Activated naive CD4-positive, alpha-beta T cell treated with anti-CD3 and anti-CD28 coated beads, Interleukin-2, amount 50 U/mL, for 24 hours (primary cell): Measurements from ENCODE around the gene CDC27.

Experiments
- H3K27ac Mint-ChIP-seq: one replicate; pipeline ENCODE4 v1.8.0; 2021; ENCODE audit warnings: mild to moderate bottlenecking, mixed read lengths
- H3K27me3 Mint-ChIP-seq: one replicate; pipeline ENCODE4 v1.8.0; 2021; ENCODE audit warnings: mixed read lengths
- H3K36me3 Mint-ChIP-seq: one replicate; pipeline ENCODE4 v1.8.0; 2021; ENCODE audit warnings: mixed read lengths
- H3K4me1 Mint-ChIP-seq: one replicate; pipeline ENCODE4 v1.8.0; 2021; ENCODE audit warnings: mixed read lengths
- H3K4me3 Mint-ChIP-seq: one replicate; pipeline ENCODE4 v1.8.0; 2021; ENCODE audit warnings: mild to moderate bottlenecking, mixed read lengths
- H3K9me3 Mint-ChIP-seq: one replicate; pipeline ENCODE4 v1.8.0; 2021; ENCODE audit warnings: mixed read lengths

CDC27 gene

GRCh38 chr17:47207143-47208067 lies 18.3 kb upstream of the CDC27 start:
- Mint-ChIP-seq H3K4me3 (no peak overlapping the region), H3K36me3 (no peaks in the 10 kb centered on the region), H3K27ac (peak overlapping the region; percentile 27), H3K27me3 (no peaks in the 10 kb centered on the region), H3K4me1 (peaks cover 50% of the 10 kb centered on the region), H3K9me3 (no peaks in the 10 kb centered on the region)

- H3K36me3 Mint-ChIP-seq: no peaks in the 10 kb centered on the region
- H3K27me3 Mint-ChIP-seq: no peaks in the 10 kb centered on the region
- peaks cover 56% of the 10 kb centered on the region for H3K4me1 Mint-ChIP-seq
- H3K27ac Mint-ChIP-seq: peak overlapping the region; percentile 90
- H3K9me3 Mint-ChIP-seq: no peaks in the 10 kb centered on the region
- peak overlapping the region; percentile 70 for H3K4me3 Mint-ChIP-seq
Measured at GRCh38 chr17:47205419-47205963, 16.4 kb upstream of the CDC27 start.

DNA sequence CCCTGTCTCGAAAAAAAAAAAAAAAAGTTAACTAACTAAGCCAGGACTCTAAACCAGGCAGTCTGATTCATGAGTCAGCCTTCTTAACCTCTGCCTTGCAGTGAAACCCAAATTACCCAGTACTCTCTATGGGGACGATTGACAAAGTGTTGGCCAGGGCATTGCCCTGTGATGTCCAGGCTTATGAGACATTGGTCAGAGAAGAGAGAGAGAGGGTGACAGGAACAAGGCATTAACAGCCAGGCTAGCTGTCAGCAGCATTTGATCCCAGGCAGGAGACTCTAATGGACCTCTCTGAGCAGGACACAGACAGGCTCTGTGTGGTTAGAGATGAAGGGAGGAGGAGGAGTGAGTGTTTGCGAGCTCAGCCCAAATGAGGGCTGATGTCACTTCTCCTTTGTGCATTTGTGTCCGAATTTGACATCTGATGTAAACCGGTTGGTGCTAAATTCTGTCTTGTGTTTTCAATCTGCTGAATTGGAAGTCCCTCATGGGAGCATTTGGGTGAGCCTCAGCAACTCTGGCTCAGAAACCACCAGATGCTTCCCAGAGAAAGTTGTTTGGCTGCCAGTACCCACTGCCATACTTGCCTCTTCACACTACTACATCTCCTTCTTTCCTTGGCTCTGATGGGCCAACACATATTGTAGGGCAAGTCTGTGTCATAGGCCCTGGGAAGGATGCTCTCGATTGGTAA lies 15.8 kb upstream of the CDC27 start:
- Mint-ChIP-seq H3K27me3 (no peaks in the 10 kb centered on the region), H3K36me3 (no peaks in the 10 kb centered on the region), H3K4me1 (peaks cover 62% of the 10 kb centered on the region), H3K27ac (peak overlapping the region; percentile 90), H3K4me3 (peak overlapping the region; percentile 70), H3K9me3 (no peaks in the 10 kb centered on the region)

GRCh38 chr17:47203984-47204721 lies 15.1 kb upstream of the CDC27 start:
- H3K27ac Mint-ChIP-seq: peak overlapping the region; percentile 90
- H3K27me3 Mint-ChIP-seq: no peaks in the 10 kb centered on the region
- no peaks in the 10 kb centered on the region for H3K36me3 Mint-ChIP-seq
- H3K4me1 Mint-ChIP-seq: peaks cover 64% of the 10 kb centered on the region
- H3K9me3 Mint-ChIP-seq: no peaks in the 10 kb centered on the region
- peak overlapping the region; percentile 70 for H3K4me3 Mint-ChIP-seq

GRCh38 chr17:47201166-47201565 lies 12.1 kb upstream of the CDC27 start:
- Mint-ChIP-seq H3K27ac (no peak overlapping the region), H3K4me1 (peaks cover 46% of the 10 kb centered on the region), H3K36me3 (no peaks in the 10 kb centered on the region), H3K9me3 (no peaks in the 10 kb centered on the region), H3K27me3 (no peaks in the 10 kb centered on the region), H3K4me3 (no peak overlapping the region)

DNA sequence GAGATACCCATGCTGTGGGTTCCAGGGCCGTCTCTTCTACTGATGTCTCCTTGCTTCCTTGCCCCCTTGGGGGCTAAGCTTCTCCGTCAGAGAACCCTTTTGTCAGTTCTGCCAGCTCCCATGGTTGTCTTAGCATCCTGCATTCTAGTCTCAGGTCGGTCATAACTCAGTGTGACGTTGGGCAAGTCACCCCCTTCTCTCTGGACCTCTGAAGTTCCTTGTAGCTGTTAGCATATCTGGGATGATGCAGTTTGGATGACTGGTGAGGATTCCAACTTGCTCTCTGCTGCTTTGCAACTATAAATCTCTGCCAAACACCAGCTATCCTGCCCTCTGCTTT lies 11.2 kb upstream of the CDC27 start:
- Mint-ChIP-seq H3K36me3 (peaks cover 2% of the 10 kb centered on the region), H3K9me3 (no peaks in the 10 kb centered on the region), H3K4me3 (no peak overlapping the region)

DNA sequence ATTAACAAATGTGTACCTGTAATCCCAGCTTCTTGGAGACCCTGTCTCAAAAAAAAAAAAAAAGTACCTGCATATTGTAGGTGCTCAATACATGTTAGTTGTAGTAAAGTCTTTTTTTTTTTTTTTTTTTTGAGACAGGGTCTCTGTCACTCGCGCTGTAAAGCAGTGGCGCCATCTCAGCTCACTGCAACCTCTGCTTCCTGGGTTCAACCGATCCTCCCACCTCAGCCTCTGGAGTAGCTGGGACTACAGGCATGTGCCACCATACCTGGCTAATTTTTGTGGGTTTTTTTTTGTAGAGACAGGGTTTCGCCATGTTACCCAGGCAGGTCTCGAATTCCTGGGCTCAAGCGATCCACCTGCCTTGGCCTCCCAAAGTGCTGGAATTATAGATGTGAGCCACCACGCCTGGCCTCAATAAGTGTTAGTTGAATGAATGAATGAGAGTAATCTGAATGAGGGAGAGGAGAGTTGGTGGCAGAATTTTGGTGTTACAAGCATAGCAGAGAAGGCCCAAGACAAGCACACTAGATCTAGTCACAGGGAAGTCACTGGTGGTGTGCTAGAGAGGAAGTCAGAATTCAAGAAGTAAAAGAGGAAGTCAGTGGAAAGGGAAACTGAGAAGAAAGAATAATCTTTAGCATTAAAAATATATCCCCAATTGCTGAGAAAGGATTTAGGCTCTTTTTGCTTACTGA lies 10.7 kb upstream of the CDC27 start:
- Mint-ChIP-seq H3K4me3 (no peak overlapping the region), H3K27ac (peak overlapping the region; percentile 66), H3K36me3 (peaks cover 2% of the 10 kb centered on the region), H3K9me3 (no peaks in the 10 kb centered on the region), H3K4me1 (peaks cover 32% of the 10 kb centered on the region), H3K27me3 (no peaks in the 10 kb centered on the region)

More for the DNA sequence above, 11.2 kb upstream of the CDC27 start:
- peaks cover 37% of the 10 kb centered on the region for H3K4me1 Mint-ChIP-seq
- H3K27ac Mint-ChIP-seq: peak overlapping the region; percentile 15
- H3K27me3 Mint-ChIP-seq: no peaks in the 10 kb centered on the region

GRCh38 chr17:47197821-47198220 lies 8.7 kb upstream of the CDC27 start:
- peaks cover 15% of the 10 kb centered on the region for H3K4me1 Mint-ChIP-seq
- no peak overlapping the region for H3K27ac Mint-ChIP-seq
- peaks cover 2% of the 10 kb centered on the region for H3K36me3 Mint-ChIP-seq
- H3K9me3 Mint-ChIP-seq: no peaks in the 10 kb centered on the region
- H3K4me3 Mint-ChIP-seq: no peak overlapping the region
- no peaks in the 10 kb centered on the region for H3K27me3 Mint-ChIP-seq

DNA sequence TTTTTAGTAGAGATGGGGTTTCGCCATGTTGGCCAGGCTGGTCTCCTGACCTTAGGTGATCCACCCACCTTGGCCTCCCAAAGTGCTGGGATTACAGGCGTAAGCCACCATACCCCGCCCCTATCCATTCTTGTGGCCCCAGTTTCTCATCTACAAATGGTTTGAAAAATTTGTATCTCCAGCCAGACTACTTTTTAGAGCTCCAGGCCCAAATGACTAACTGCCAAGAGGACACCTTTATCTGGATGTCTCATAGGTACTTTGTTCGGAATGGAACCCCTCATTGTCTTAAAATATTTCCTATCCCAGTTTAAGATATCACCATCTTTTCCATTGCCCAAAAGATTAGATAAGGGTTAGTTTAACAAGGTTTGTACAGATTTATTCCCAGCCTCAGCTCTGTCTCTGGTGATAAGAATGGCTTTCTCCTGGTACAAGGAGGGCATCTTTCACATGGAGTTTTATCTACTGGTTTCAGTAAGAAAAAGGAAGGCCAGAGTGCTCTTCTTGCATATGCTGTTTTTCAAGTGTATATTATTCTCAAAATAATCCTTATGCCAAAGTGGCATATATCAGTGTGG lies 4.9 kb upstream of the CDC27 start:
- H3K27ac Mint-ChIP-seq: no peak overlapping the region

DNA sequence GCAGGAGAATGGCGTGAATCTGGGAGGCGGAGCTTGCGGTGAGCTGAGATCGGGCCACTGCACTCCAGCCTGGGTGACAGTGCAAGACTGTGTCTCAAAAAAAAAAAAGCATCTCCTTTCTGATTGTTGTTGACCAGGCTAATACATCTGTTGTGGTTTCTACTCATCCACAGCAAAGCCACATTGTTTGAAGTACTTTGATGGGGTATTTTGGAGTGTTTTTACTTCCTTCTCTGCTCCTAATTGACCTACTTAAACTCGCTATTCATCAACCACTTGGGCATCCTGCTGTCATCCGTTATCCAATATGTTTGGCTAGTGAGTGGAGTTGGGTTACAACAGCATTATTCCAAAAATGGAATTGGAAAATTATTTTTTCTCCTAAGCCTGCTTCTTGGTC lies 3.5 kb upstream of the CDC27 start:
- Mint-ChIP-seq H3K4me3 (no peak overlapping the region), H3K9me3 (no peaks in the 10 kb centered on the region), H3K36me3 (peaks cover 2% of the 10 kb centered on the region), H3K4me1 (peaks cover 20% of the 10 kb centered on the region), H3K27me3 (no peaks in the 10 kb centered on the region), H3K27ac (no peak overlapping the region)

More for the DNA sequence above, 4.9 kb upstream of the CDC27 start:
- Mint-ChIP-seq H3K27me3 (no peaks in the 10 kb centered on the region), H3K4me1 (peaks cover 13% of the 10 kb centered on the region), H3K36me3 (peaks cover 2% of the 10 kb centered on the region), H3K4me3 (no peak overlapping the region), H3K9me3 (no peaks in the 10 kb centered on the region)

DNA sequence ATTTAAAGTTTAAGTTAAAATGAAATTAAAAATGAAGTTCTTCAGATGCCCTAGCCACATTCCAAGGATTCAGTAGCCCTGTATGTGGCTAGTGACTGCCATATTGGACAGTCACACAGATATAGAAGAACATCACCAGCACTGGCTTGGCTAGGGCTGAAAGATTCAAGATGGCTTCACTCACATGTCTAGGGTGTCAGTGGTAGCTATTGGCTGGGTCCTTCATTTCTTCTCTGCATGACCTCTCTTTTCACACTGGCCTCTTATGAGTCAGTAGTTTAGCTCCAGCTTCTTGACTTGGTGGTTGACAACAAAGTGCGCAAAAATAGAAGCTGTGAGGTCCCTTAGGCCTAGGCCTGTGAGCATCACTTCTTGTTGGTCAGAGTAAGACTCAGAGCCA lies 1.7 kb upstream of the CDC27 start:
- Mint-ChIP-seq H3K4me3 (no peak overlapping the region), H3K36me3 (peaks cover 6% of the 10 kb centered on the region), H3K27ac (no peak overlapping the region), H3K9me3 (no peaks in the 10 kb centered on the region), H3K27me3 (no peaks in the 10 kb centered on the region), H3K4me1 (peaks cover 34% of the 10 kb centered on the region)

DNA sequence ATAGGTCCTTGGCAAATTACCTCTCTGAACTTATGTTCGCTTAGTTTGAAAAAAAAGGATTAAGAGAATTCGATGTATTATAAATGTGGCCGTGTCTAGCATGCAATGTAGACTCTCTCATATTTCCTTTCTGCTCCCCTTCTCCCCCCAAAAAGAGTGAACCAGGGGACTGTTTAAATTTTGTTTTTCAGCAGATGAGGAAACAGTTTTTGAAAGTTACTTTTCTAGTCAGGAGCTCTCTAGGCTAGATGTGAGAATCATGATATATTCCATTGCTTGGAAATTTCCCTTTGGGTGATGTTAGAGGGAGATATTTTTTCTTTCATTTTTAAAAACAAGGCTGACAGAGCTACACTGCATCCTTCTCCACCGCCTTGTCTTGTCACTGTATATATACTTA lies 1.1 kb upstream of the CDC27 start:
- peaks cover 38% of the 10 kb centered on the region for H3K4me1 Mint-ChIP-seq
- H3K9me3 Mint-ChIP-seq: no peaks in the 10 kb centered on the region
- H3K27me3 Mint-ChIP-seq: no peaks in the 10 kb centered on the region
- H3K27ac Mint-ChIP-seq: no peak overlapping the region
- H3K36me3 Mint-ChIP-seq: peaks cover 4% of the 10 kb centered on the region
- peak overlapping the region; percentile 96 for H3K4me3 Mint-ChIP-seq

DNA sequence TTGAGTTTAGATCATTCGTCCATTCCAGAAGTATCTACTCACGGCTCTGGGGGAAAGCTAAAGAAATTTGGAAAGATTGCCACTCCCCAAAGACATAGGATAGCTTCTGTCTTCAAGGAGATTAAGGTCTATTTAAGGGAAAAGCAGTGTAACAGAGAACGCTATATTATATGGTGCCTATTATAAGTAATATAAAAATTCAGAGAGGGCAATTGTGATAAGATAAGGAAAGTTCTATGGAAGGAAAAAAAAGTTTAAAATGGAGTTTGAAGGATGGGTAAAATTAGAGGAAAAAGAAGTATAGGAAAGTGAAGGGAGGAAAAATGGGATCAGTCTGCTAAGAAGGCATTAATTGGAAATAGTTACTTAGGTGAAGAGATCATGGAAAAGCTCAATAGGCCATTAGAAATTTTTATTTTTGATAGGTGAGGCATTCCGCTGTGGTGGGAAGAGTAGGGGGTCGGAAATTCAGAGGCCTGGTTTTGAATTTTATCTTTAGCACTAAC lies 690 bp upstream of the CDC27 start:
- Mint-ChIP-seq H3K27me3 (no peaks in the 10 kb centered on the region), H3K9me3 (no peaks in the 10 kb centered on the region), H3K27ac (peak overlapping the region; percentile 89), H3K4me3 (peak overlapping the region; percentile 96), H3K4me1 (peaks cover 40% of the 10 kb centered on the region), H3K36me3 (peaks cover 4% of the 10 kb centered on the region)

DNA sequence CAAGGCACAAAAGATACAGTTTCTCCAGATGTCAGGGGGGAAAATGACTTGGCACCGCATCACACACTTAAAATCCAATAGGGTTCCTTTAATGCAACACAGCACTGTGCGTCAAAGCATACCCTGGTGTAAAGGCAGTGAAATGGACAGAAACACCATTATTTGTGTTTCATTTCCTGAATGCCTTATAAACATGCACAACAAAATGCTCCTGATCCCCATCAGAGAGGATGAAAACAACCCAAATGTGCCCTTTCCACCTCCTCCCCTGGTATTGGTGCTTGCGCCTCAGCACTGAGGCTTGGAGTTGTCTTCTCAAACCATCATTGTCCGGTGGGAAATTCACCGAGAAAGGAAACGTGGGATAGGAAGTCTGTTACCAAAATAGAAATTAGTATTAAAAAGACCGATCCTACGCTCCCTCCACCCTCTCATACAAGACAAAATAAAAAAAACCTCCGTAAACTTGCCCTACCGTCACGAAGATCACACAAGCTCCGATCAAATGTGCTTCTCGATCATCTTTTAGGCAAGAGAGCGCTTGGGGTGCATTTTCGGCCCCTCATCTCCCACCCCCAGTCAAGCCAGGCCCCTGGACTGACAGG lies 722 bp downstream of the CDC27 start:
- Mint-ChIP-seq H3K27me3 (no peaks in the 10 kb centered on the region), H3K36me3 (peaks cover 4% of the 10 kb centered on the region), H3K9me3 (no peaks in the 10 kb centered on the region), H3K27ac (peak overlapping the region; percentile 89), H3K4me1 (peaks cover 55% of the 10 kb centered on the region), H3K4me3 (peak overlapping the region; percentile 96)
